Inferior parietal cortex (tissue), 1 donor: Measurements from ENCODE around the gene BNC2.
"Not testable (repeated sequence)": the region's sequence is repeated elsewhere in the genome, so short reads cannot be mapped to it uniquely, and the experiment has no call there.

Experiments
- DNase-seq: peaks from one replicate; pipeline ENCODE4 v3.0.0-alpha.2; 2016; ENCODE audit errors: extremely low spot score

BNC2 gene

DNA sequence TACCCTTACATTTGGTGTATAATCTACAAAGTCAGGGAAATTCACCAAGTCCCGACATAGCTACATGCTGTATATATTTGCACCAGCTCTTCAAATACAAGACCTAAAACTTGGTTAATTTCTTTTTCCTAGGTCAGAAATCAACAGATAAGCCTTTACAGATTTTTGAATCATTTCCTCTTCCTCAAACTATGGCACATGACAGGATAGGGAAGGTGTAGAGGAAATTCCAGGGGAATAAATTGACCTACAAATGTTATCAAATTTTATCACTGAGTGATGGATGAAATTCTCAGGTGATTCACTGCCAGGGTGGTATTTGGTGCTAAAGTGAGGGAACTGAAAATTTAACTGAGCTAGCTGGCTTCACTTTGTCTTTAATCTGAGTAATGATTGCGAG lies 360.0 kb downstream of the BNC2 start:
- no peak for DNase-seq

DNA sequence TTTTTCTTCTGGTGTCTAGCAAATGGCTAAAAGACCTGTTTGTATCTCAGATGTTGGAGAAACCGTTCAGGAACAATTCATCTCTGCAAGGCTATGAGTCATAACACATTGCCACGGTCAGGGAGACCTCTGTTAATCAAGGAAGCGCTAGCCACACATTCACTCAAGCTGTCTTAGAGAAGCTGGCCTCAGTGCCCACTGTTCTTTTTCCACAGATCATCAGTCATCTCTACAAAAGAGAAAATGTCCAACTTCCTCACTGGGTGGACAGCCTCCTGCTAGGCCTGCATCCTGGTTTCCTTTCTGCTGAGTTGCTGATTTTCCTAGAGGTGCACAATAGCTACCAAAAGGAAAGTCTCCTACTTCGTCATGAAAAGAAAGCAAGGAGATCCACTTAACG lies 360.5 kb downstream of the BNC2 start:
- DNase-seq = no peak

DNA sequence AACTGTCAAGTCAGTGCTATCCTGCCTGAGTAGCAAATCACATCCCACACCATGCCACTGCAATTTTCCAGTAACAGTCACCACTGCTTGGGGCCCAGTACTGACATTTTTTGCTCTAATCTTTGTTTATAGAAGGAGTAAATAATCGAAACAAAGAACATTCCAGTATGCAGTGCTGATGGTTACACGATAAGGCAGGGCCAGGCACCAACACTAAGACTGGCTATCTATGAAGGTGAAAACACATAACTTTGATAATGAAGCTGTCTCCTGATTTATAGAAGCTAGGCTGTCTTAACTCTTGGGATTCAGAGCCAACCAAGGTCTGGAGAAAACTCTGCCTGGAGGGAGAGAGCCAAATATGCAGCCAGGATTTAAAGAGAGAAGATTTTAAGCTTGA lies 365.3 kb downstream of the BNC2 start:
- DNase-seq = no peak

- DNase-seq = no peak
These were observed 368.7 kb downstream of the BNC2 start for GRCh38 chr9:16501726-16502125.

- DNase-seq = no peak
These were observed 369.3 kb downstream of the BNC2 start for GRCh38 chr9:16501141-16501540.

GRCh38 chr9:16500386-16500785 lies 370.1 kb downstream of the BNC2 start:
- no peak for DNase-seq

DNA sequence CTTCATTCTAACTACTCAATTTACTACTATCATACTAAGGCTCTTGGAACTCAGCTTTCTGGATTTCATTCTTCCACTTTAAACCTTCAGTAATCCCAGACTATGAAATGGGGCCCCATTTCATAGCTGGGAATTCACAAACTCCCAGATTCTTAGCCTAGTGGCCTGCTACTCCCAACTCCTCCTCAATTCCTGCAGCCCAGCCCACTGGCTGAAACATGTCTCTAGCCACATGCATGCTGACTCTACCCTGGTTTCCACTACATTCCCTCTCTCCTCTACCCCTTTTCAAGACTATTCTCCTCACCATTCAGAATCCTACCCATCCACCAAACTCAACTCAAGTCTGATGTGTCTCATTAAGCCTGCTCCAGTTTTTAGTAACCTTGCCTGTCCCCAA lies 370.6 kb downstream of the BNC2 start:
- no peak for DNase-seq

DNA sequence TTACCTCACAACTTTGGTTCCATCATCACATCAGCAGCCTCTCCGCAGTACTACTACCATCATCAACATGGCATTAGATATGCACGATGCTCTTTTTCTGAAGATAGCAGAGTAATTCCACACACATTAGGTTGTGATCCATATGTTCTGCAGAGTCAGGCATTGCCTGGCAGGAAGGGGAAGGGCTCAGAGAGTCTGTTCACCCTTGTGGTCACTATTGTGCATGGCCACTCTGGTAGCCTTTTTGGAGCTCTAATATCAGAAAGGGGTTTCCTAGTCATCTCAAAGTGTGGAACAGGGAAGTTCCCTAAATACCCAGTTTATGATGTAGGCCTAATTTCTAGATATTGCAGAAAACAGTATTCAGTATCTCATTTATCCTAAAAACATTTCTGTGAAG lies 373.6 kb downstream of the BNC2 start:
- DNase-seq = no peak

- no peak for DNase-seq
These were observed 382.6 kb downstream of the BNC2 start for GRCh38 chr9:16487915-16488314.

- no peak for DNase-seq
These were observed 384.7 kb downstream of the BNC2 start for GRCh38 chr9:16485575-16486321.

GRCh38 chr9:16485160-16485559 lies 385.3 kb downstream of the BNC2 start:
- no peak for DNase-seq

DNA sequence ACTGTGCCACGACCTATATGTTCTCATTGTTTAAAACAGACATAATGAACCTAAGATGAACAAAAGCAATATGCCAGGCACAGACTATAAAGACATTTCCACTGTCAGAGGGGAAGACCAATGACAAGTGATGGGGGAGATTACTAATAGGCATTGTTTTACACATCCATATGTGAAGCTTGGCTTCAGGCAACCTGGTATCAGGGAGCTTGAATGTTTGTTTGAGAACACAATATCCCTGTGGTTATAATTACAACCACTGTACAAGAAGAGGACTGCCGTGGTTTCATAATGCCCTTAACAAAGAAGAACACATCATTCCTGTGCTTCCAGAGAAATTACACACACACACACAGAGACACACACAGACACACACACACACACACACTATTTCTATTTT lies 385.7 kb downstream of the BNC2 start:
- no peak for DNase-seq

- no peak for DNase-seq
These were observed 386.3 kb downstream of the BNC2 start for GRCh38 chr9:16484180-16484579.

- DNase-seq = no peak
These were observed 387.7 kb downstream of the BNC2 start for GRCh38 chr9:16482764-16483163.

- DNase-seq = not testable (repeated sequence)
These were observed 389.9 kb downstream of the BNC2 start for GRCh38 chr9:16480584-16480983.

- DNase-seq = no peak
These were observed 394.5 kb downstream of the BNC2 start for GRCh38 chr9:16475996-16476395.

DNA sequence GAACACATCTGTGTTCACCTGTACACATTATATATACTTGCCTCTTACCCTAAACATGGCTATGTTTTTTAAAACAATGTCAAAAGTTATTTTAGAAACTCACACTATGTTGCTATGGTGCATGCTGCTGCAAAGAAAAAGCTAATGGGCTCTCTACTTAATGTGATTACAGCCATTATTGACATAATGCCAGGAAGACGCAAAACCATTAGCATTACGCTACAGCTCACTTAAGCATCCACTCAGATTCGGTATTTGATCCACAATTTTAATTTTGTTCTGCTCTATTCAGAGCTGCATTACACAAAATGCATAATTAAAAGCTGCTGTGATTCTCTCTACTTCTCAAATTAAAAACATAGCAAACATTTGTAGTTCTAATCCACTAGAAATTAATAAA lies 395.2 kb downstream of the BNC2 start:
- DNase-seq = no peak

DNA sequence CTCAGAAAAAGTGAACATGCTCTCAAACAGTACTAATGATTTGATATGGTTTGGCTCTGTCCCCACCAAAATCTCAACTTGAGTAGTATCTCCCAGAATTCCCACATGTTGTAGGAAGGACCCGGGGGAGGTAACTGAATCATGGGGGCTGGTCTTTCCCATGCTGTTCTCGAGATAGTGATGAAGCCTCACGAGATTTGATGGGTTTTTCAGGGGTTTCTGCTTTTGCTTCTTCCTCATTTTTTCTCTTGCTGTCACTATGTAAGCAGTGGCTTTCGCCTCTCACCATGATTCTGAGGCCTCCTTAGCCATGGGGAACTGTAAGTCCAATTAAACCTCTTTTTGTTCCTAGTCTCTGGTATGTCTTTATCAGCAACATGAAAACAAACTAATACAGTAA lies 401.3 kb downstream of the BNC2 start:
- DNase-seq = no peak

GRCh38 chr9:16461851-16462250 lies 408.6 kb downstream of the BNC2 start:
- DNase-seq = no peak

GRCh38 chr9:16461137-16461840 lies 409.2 kb downstream of the BNC2 start:
- no peak for DNase-seq

- DNase-seq = no peak
These were observed 409.8 kb downstream of the BNC2 start for GRCh38 chr9:16460696-16461095.

DNA sequence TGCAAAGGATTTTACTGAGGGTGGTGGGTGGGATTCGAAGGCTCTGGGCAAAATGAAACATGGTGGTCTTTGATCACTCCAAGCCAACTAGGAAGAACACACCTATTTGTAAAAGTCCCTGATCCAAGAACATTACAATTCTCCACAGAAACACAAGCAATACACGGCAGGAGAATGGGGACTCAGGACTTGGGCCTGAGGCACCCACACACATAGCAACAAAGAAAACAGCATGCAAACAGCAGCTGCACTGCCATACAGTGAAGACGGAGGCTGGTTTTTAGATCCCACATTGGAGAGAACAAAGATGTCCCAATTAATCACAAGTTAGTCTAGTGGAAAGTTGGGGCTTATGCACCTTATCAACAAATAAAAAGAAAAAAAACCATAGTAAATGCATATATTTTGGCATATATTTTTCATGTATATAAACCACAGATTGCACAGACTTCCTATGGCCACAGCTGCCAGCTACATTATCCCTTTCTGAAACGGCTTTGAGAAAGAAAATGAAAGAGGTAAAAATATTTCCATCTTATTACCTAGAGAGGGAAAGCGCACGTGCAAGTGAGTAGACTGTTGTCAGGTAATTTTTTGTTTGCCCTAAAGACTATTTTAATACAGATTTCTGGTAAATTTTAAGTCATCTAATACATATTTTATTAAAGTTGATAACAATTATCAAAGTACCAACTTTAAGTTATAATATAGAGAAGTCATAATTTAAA lies 410.9 kb downstream of the BNC2 start:
- DNase-seq = no peak
